ENCODE data around the gene LTB. TPM values are rescaled to one million over a fixed set of nuclear protein-coding genes. Genes with fewer than 3 reads are reported as not detected.
A peak's percentile ranks its signal among the peaks of the same experiment; 100 is the strongest.

LTB gene
- total RNA-seq, 4 donors from 2014 or later = 0.57 TPM; not detected in 3

- H3K36me3 ChIP-seq = peaks cover 0 to 39% of the 10 kb centered on the region in 2 donors
- no peaks in the 10 kb centered on the region for H3K9me3 ChIP-seq
- peaks cover 0 to 25% (median 8%) of the 10 kb centered on the region in 3 donors for H3K4me1 ChIP-seq
- peak overlapping the region; percentile 71 to 98 (median 94) for H3K27ac ChIP-seq
- no peaks in the 10 kb centered on the region for H3K27me3 ChIP-seq
- ATAC-seq = no peak
- 0 to 3% methylated on average over 5 to 15 of the region's 15 CpGs for WGBS, 2 donors (ENCODE audit: low coverage in 1 of 2)
- H3K4me3 ChIP-seq = peak overlapping the region; percentile 54 to 85
- no peak for TF ChIP-seq EP300 (IDR thresholded peaks at IDR 0.05)
- TF ChIP-seq CTCF (IDR thresholded peaks at IDR 0.05) = no peak
- TF ChIP-seq POLR2A (IDR thresholded peaks at IDR 0.05) = no peak
- no peak for TF ChIP-seq POLR2AphosphoS5 (IDR thresholded peaks at IDR 0.05)
These were observed 39.2 kb upstream of the LTB start for GRCh38 chr6:31621320-31621939.

- H3K4me1 ChIP-seq = peaks cover 0 to 25% (median 8%) of the 10 kb centered on the region in 3 donors
- H3K27ac ChIP-seq = peak within 1 kb of the TSS; percentile 82 to 98 (median 94)
- peak within 1 kb of the TSS; percentile 54 to 85 for H3K4me3 ChIP-seq
- no peaks in the 10 kb centered on the region for H3K27me3 ChIP-seq
- peak; percentile 83 for ATAC-seq
- 0 to 1% methylated on average over 3 to 15 of the region's 67 CpGs for WGBS, 2 donors (ENCODE audit: low coverage in 1 of 2)
- peaks cover 0 to 32% of the 10 kb centered on the region in 2 donors for H3K36me3 ChIP-seq
- TF ChIP-seq CTCF (IDR thresholded peaks at IDR 0.05) (no peak), POLR2A (IDR thresholded peaks at IDR 0.05) (peak; percentile 75 to 76), POLR2AphosphoS5 (IDR thresholded peaks at IDR 0.05) (peak; percentile 20), EP300 (IDR thresholded peaks at IDR 0.05) (no peak)
- no peaks in the 10 kb centered on the region for H3K9me3 ChIP-seq
These were observed 38.5 kb upstream of the LTB start, which contains the start of gene PRRC2A for GRCh38 chr6:31620586-31621319. TSS of gene PRRC2A (plus strand) at chr6:31620715. CDS start at chr6:31622790, 2,075 bp downstream.

- ATAC-seq = peak; percentile 94
- H3K27me3 ChIP-seq = no peaks in the 10 kb centered on the region
- peak overlapping the region; percentile 82 to 98 (median 94) for H3K27ac ChIP-seq
- TF ChIP-seq CTCF (IDR thresholded peaks at IDR 0.05) (peak in 1 of 4 experiments; percentile 21), POLR2AphosphoS5 (IDR thresholded peaks at IDR 0.05) (peak; percentile 83), EP300 (IDR thresholded peaks at IDR 0.05) (no peak), POLR2A (IDR thresholded peaks at IDR 0.05) (peak; percentile 72 to 74)
- H3K36me3 ChIP-seq = peaks cover 0 to 25% of the 10 kb centered on the region in 2 donors
- H3K4me3 ChIP-seq = peak overlapping the region; percentile 38 to 85
- 1% methylated on average over 32 to 46 of the region's 50 CpGs for WGBS, 2 donors (ENCODE audit: low coverage in 1 of 2)
- no peaks in the 10 kb centered on the region for H3K9me3 ChIP-seq
- H3K4me1 ChIP-seq = peaks cover 0 to 25% (median 8%) of the 10 kb centered on the region in 3 donors
These were observed 37.8 kb upstream of the LTB start for GRCh38 chr6:31619805-31620585.

GRCh38 chr6:31617010-31617409, 34.8 kb upstream of the LTB start:
- Histone ChIP-seq H3K36me3 (no peaks in the 10 kb centered on the region), H3K9me3 (no peaks in the 10 kb centered on the region), H3K27ac (no peak overlapping the region), H3K4me3 (no peak overlapping the region), H3K4me1 (peaks cover 0 to 12% (median 5%) of the 10 kb centered on the region in 3 donors), H3K27me3 (no peaks in the 10 kb centered on the region)
- no peak for ATAC-seq
- TF ChIP-seq POLR2AphosphoS5 (IDR thresholded peaks at IDR 0.05) (no peak), POLR2A (IDR thresholded peaks at IDR 0.05) (no peak), CTCF (IDR thresholded peaks at IDR 0.05) (no peak), EP300 (IDR thresholded peaks at IDR 0.05) (no peak)
- WGBS, 2 donors (ENCODE audit: low coverage in 1 of 2) = 81 to 100% methylated on average over 1 to 2 of the region's 2 CpGs
